Neutrophil (primary cell): ENCODE results near the gene SH3RF1.

Experiments
- H3K27ac ChIP-seq: fragments of 200-600 bp; sonication (generic); 2 replicates; pipeline ENCODE4 v1.5.1; 2016; ENCODE audit warnings: mild to moderate bottlenecking, moderate library complexity
- H3K27me3 ChIP-seq: fragments of 200-600 bp; sonication (generic); 2 replicates; pipeline ENCODE4 v1.6.0; 2016; ENCODE audit warnings: mild to moderate bottlenecking
- H3K36me3 ChIP-seq: fragments of 200-600 bp; sonication (generic); 2 replicates; pipeline ENCODE4 v1.5.1; 2017
- H3K4me1 ChIP-seq, 2 experiments: fragments of 200-600 bp in 1 of 2; sonication (generic) in 1 of 2; 1 replicate in 1 of 2; 2 replicates in 1 of 2; pipeline versions ENCODE4 v1.5.1 to v1.6.1; 2013 to 2016; ENCODE audit warnings: low read depth in 1 of 2, low read length in 1 of 2, mild to moderate bottlenecking in 1 of 2, moderate library complexity in 1 of 2; ENCODE audit not compliant: control insufficient read depth in 1 of 2, insufficient read depth in 1 of 2
- H3K4me3 ChIP-seq, 2 experiments: fragments of 200-600 bp in 1 of 2; sonication (generic) in 1 of 2; 1 replicate in 1 of 2; 2 replicates in 1 of 2; pipeline ENCODE4 v1.5.1; 2013 to 2016; ENCODE audit warnings: low read depth in 1 of 2, low read length in 1 of 2, mild to moderate bottlenecking in 1 of 2, moderate library complexity in 1 of 2
- H3K9me3 ChIP-seq: fragments of 200-600 bp; sonication (generic); 2 replicates; pipeline ENCODE4 v1.5.1; 2016
- CTCF ChIP-seq: fragments of 200-600 bp; sonication (generic); IDR thresholded peaks from 2 replicates; pipeline ENCODE4 v1.5.1; 2016; ENCODE audit warnings: antibody characterized with exemption

Gene SH3RF1

GRCh38 chr4:169167957-169168858 lies 102.5 kb downstream of the SH3RF1 start:
- H3K27ac ChIP-seq, result no peak overlapping the region
- H3K9me3 ChIP-seq, result no peaks in the 10 kb centered on the region
- no peaks in the 10 kb centered on the region for H3K27me3 ChIP-seq
- H3K36me3 ChIP-seq, result no peaks in the 10 kb centered on the region
- no peak overlapping the region for H3K4me3 ChIP-seq
- no peak for TF ChIP-seq CTCF
- H3K4me1 ChIP-seq, result no peaks in the 10 kb centered on the region

GRCh38 chr4:169164669-169165415 lies 105.9 kb downstream of the SH3RF1 start:
- H3K27me3 ChIP-seq, result no peaks in the 10 kb centered on the region
- no peaks in the 10 kb centered on the region for H3K36me3 ChIP-seq
- no peak for TF ChIP-seq CTCF
- no peaks in the 10 kb centered on the region for H3K4me1 ChIP-seq
- no peak overlapping the region for H3K27ac ChIP-seq
- H3K4me3 ChIP-seq, result no peak overlapping the region
- H3K9me3 ChIP-seq, result no peaks in the 10 kb centered on the region

- H3K27me3 ChIP-seq, result no peaks in the 10 kb centered on the region
- H3K4me1 ChIP-seq, result no peaks in the 10 kb centered on the region
- no peaks in the 10 kb centered on the region for H3K9me3 ChIP-seq
- H3K27ac ChIP-seq, result no peak overlapping the region
- no peaks in the 10 kb centered on the region for H3K36me3 ChIP-seq
- H3K4me3 ChIP-seq, result no peak overlapping the region
- TF ChIP-seq CTCF, result no peak
These were observed 106.6 kb downstream of the SH3RF1 start for GRCh38 chr4:169163947-169164668.

- H3K27ac ChIP-seq, result no peak overlapping the region
- no peaks in the 10 kb centered on the region for H3K9me3 ChIP-seq
- no peak for TF ChIP-seq CTCF
- no peaks in the 10 kb centered on the region for H3K36me3 ChIP-seq
- H3K4me3 ChIP-seq, result no peak overlapping the region
- H3K4me1 ChIP-seq, result no peaks in the 10 kb centered on the region
- H3K27me3 ChIP-seq, result no peaks in the 10 kb centered on the region
These were observed 107.3 kb downstream of the SH3RF1 start for GRCh38 chr4:169163495-169163894.

GRCh38 chr4:169160825-169161224 lies 109.9 kb downstream of the SH3RF1 start:
- H3K36me3 ChIP-seq, result no peaks in the 10 kb centered on the region
- no peak overlapping the region for H3K27ac ChIP-seq
- H3K4me1 ChIP-seq, result no peaks in the 10 kb centered on the region
- no peaks in the 10 kb centered on the region for H3K27me3 ChIP-seq
- no peaks in the 10 kb centered on the region for H3K9me3 ChIP-seq
- no peak overlapping the region for H3K4me3 ChIP-seq
- TF ChIP-seq CTCF, result no peak
